ENCODE results near the gene MYH14. TPM values are rescaled to one million over a fixed set of nuclear protein-coding genes. Genes with fewer than 3 reads are reported as not detected.

MYH14 gene
- total RNA-seq, 3 donors from 2014 or later: 16.6 to 24.7 (median 19.3) TPM

- H3K4me3 ChIP-seq: no peak overlapping the region
- H3K4me1 ChIP-seq: no peaks in the 10 kb centered on the region
- intact Hi-C loops (cut with DNase I; ENCODE audit: low total_unique reads): no loop called here
- no peaks in the 10 kb centered on the region for H3K36me3 ChIP-seq
- DNase-seq (ENCODE audit: low spot score in 2 of 2): no peak
- no peak for TF ChIP-seq POLR2AphosphoS5 (IDR thresholded peaks at IDR 0.05)
- no peak for TF ChIP-seq POLR2A (IDR thresholded peaks at IDR 0.05)
- TF ChIP-seq, protein P1, sequence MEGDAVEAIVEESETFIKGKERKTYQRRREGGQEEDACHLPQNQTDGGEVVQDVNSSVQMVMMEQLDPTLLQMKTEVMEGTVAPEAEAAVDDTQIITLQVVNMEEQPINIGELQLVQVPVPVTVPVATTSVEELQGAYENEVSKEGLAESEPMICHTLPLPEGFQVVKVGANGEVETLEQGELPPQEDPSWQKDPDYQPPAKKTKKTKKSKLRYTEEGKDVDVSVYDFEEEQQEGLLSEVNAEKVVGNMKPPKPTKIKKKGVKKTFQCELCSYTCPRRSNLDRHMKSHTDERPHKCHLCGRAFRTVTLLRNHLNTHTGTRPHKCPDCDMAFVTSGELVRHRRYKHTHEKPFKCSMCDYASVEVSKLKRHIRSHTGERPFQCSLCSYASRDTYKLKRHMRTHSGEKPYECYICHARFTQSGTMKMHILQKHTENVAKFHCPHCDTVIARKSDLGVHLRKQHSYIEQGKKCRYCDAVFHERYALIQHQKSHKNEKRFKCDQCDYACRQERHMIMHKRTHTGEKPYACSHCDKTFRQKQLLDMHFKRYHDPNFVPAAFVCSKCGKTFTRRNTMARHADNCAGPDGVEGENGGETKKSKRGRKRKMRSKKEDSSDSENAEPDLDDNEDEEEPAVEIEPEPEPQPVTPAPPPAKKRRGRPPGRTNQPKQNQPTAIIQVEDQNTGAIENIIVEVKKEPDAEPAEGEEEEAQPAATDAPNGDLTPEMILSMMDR (IDR thresholded peaks at IDR 0.05): no peak
- H3K9me3 ChIP-seq: peaks cover 0 to 6% of the 10 kb centered on the region in 2 donors
- H3K27ac ChIP-seq: no peak overlapping the region
- no peaks in the 10 kb centered on the region for H3K27me3 ChIP-seq
Observed at GRCh38 chr19:50292216-50292827, 88.9 kb downstream of the MYH14 start.

- Histone ChIP-seq H3K4me1 (no peaks in the 10 kb centered on the region), H3K27me3 (no peaks in the 10 kb centered on the region), H3K36me3 (no peaks in the 10 kb centered on the region), H3K4me3 (no peak overlapping the region), H3K27ac (no peak overlapping the region), H3K9me3 (peaks cover 0 to 6% of the 10 kb centered on the region in 2 donors)
- intact Hi-C loops (cut with DNase I; ENCODE audit: low total_unique reads): no loop called here
- TF ChIP-seq POLR2A (IDR thresholded peaks at IDR 0.05) (no peak), POLR2AphosphoS5 (IDR thresholded peaks at IDR 0.05) (no peak)
- TF ChIP-seq, protein P1 (IDR thresholded peaks at IDR 0.05): no peak
- DNase-seq (ENCODE audit: low spot score in 2 of 2): no peak
Observed at GRCh38 chr19:50293263-50294004, 90.0 kb downstream of the MYH14 start.

DNA sequence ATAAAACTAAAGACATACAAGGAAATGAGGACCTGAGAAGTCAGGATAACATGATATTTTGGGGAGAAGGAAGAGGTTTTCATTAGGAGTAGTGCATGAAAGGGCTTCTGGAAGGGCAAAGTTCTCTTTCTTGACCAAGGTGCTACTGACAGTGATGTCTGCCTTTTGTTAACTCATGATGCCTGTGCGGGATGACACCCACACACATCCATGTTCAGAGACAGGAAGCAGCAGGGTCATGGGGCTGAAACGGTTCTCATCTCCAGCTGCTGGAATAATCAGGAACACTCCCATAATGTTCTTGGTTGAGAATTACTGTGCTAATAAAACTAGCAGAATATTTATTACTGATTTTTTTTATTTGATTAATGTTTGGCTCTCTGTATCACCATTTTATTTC, 96.6 kb downstream of the MYH14 start:
- no peak for DNase-seq (ENCODE audit: low spot score in 2 of 2)
- no peaks in the 10 kb centered on the region for H3K36me3 ChIP-seq
- TF ChIP-seq POLR2A (IDR thresholded peaks at IDR 0.05) (no peak), POLR2AphosphoS5 (IDR thresholded peaks at IDR 0.05) (no peak)
- TF ChIP-seq, protein P1 (IDR thresholded peaks at IDR 0.05): no peak
- H3K27ac ChIP-seq: no peak overlapping the region
- H3K4me1 ChIP-seq: no peaks in the 10 kb centered on the region
- H3K27me3 ChIP-seq: no peaks in the 10 kb centered on the region
- no peaks in the 10 kb centered on the region for H3K9me3 ChIP-seq
- H3K4me3 ChIP-seq: no peak overlapping the region
- intact Hi-C loops (cut with DNase I; ENCODE audit: low total_unique reads): no loop called here

- intact Hi-C loops (cut with DNase I; ENCODE audit: low total_unique reads): no loop called here
- H3K4me1 ChIP-seq: no peaks in the 10 kb centered on the region
- no peaks in the 10 kb centered on the region for H3K27me3 ChIP-seq
- no peak overlapping the region for H3K27ac ChIP-seq
- TF ChIP-seq, protein P1 (IDR thresholded peaks at IDR 0.05): no peak
- TF ChIP-seq POLR2AphosphoS5 (IDR thresholded peaks at IDR 0.05): no peak
- no peaks in the 10 kb centered on the region for H3K36me3 ChIP-seq
- DNase-seq (ENCODE audit: low spot score in 2 of 2): no peak
- H3K9me3 ChIP-seq: no peaks in the 10 kb centered on the region
- H3K4me3 ChIP-seq: no peak overlapping the region
Observed at GRCh38 chr19:50300814-50301606, 97.6 kb downstream of the MYH14 start.

DNA sequence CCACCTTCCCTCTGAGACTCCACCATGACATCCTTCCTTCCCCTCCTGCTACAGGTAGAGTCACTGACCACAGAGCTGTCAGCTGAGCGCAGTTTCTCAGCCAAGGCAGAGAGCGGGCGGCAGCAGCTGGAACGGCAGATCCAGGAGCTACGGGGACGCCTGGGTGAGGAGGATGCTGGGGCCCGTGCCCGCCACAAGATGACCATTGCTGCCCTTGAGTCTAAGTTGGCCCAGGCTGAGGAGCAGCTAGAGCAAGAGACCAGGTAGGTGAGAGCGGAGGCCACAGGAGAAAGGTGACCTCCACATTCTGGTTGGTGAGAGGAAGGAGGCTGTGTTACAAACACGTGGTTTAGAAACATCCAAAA, 98.2 kb downstream of the MYH14 start:
- H3K27ac ChIP-seq: no peak overlapping the region
- no peaks in the 10 kb centered on the region for H3K36me3 ChIP-seq
- intact Hi-C loops (cut with DNase I; ENCODE audit: low total_unique reads): no loop called here
- H3K9me3 ChIP-seq: peaks cover 0 to under 1% of the 10 kb centered on the region in 2 donors
- no peak for TF ChIP-seq POLR2AphosphoS5 (IDR thresholded peaks at IDR 0.05)
- no peak for TF ChIP-seq POLR2A (IDR thresholded peaks at IDR 0.05)
- TF ChIP-seq, protein P1 (IDR thresholded peaks at IDR 0.05): no peak
- H3K27me3 ChIP-seq: no peaks in the 10 kb centered on the region
- no peak overlapping the region for H3K4me3 ChIP-seq
- no peak for DNase-seq (ENCODE audit: low spot score in 2 of 2)
- no peaks in the 10 kb centered on the region for H3K4me1 ChIP-seq

All from breast epithelium (tissue), 4 donors.